ENCODE measurements around the gene PRDM8. TPM values are rescaled to one million over a fixed set of nuclear protein-coding genes. Genes with fewer than 3 reads are reported as not detected.

Gene PRDM8
- total RNA-seq, 4 donors from 2014 or later = 1.3 to 5.4 (median 2.4) TPM

DNA sequence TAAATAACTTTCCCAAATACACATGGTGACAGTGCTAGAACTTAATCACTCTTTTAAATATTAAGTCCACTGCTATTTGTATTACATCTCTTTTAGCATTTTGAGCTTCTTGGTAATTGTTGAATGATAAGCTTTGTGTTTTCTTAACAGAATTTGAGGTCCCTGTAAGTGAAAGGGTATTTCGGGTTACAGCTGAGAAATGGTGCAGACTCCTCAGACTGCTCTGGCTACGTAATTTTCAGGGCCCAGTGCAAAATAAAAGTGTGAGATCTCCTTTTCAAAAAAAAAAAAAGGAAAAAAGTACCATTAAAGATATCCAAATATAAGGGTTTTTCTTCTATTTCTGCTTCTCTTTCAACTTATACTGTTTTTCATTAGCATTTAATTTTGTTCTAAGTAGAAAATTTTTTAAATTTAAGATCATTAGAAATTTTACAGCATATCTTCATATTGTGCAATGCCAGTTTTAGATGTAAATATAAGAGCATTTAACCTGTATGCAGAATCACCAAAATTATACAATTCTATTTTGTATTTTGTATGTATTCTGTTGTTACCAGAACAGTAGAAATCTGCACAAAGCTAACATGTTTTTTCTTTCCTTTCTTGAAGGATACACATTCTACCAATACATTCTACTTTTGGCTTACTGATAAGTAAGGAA lies 35.5 kb downstream of the PRDM8 start:
- WGBS, 2 donors = 87 to 89% methylated on average over 2 of the region's 2 CpGs
- no peaks in the 10 kb centered on the region for H3K4me1 ChIP-seq
- TF ChIP-seq, protein P1, sequence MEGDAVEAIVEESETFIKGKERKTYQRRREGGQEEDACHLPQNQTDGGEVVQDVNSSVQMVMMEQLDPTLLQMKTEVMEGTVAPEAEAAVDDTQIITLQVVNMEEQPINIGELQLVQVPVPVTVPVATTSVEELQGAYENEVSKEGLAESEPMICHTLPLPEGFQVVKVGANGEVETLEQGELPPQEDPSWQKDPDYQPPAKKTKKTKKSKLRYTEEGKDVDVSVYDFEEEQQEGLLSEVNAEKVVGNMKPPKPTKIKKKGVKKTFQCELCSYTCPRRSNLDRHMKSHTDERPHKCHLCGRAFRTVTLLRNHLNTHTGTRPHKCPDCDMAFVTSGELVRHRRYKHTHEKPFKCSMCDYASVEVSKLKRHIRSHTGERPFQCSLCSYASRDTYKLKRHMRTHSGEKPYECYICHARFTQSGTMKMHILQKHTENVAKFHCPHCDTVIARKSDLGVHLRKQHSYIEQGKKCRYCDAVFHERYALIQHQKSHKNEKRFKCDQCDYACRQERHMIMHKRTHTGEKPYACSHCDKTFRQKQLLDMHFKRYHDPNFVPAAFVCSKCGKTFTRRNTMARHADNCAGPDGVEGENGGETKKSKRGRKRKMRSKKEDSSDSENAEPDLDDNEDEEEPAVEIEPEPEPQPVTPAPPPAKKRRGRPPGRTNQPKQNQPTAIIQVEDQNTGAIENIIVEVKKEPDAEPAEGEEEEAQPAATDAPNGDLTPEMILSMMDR (IDR thresholded peaks at IDR 0.05) = no peak
- no peak for TF ChIP-seq POLR2A (IDR thresholded peaks at IDR 0.05)
- intact Hi-C loops (cut with DNase I) = no loop called here
- H3K9me3 ChIP-seq = no peaks in the 10 kb centered on the region
- H3K27ac ChIP-seq = no peak overlapping the region
- no peak for DNase-seq
- H3K36me3 ChIP-seq = no peaks in the 10 kb centered on the region
- no peaks in the 10 kb centered on the region for H3K27me3 ChIP-seq
- no peak overlapping the region for H3K4me3 ChIP-seq (replicated peaks in 1 of 3)

DNA sequence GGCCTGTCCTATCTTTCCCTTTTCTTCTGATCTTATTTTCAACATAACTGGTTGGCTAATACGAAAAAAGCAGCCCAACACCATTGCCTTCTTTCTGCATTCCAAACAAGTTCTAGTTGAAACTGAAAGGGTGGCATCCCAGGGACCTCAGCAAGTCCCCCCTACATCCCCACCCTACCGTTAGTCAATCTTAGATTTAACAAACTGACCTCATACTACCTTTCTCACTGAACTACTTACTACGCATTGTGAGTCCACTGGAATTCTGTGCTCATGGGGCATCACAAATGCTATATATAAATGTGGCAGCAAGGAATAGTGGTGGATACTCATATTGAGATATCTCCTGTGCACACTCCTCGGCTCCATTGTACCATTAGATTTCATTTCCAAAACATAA lies 36.1 kb downstream of the PRDM8 start:
- 82 to 89% methylated on average over 4 of the region's 4 CpGs for WGBS, 2 donors
- Histone ChIP-seq H3K27ac (no peak overlapping the region), H3K36me3 (no peaks in the 10 kb centered on the region), H3K4me3 (replicated peaks in 1 of 3) (no peak overlapping the region), H3K27me3 (no peaks in the 10 kb centered on the region), H3K9me3 (no peaks in the 10 kb centered on the region), H3K4me1 (no peaks in the 10 kb centered on the region)
- intact Hi-C loops (cut with DNase I) = no loop called here
- TF ChIP-seq POLR2A (IDR thresholded peaks at IDR 0.05) = no peak
- TF ChIP-seq, protein P1 (IDR thresholded peaks at IDR 0.05) = no peak
- DNase-seq = no peak

DNA sequence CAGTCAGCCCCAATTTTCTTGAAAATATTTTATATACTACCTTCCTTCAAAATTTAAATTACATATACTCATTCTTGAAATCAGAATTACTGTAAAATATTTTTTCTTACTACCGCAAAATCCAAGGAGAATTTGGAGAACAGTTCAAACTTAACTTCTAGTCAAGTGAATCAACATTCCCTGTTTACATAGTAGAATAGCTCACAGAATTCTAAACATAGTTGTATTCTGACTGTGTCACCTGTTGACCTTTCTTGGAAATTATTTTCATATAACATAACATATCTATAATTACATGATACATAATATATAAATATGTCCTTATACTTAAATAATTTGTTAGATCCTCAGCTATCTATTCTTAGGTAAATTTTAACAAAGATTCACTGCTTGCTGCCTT lies 38.1 kb downstream of the PRDM8 start:
- TF ChIP-seq, protein P1 (IDR thresholded peaks at IDR 0.05) = no peak
- TF ChIP-seq POLR2A (IDR thresholded peaks at IDR 0.05) = no peak
- intact Hi-C loops (cut with DNase I) = no loop called here
- DNase-seq = no peak
- Histone ChIP-seq H3K27ac (no peak overlapping the region), H3K4me3 (replicated peaks in 1 of 3) (no peak overlapping the region), H3K4me1 (no peaks in the 10 kb centered on the region), H3K9me3 (no peaks in the 10 kb centered on the region), H3K27me3 (no peaks in the 10 kb centered on the region), H3K36me3 (no peaks in the 10 kb centered on the region)
- WGBS, 2 donors = 94 to 97% methylated on average over 1 of the region's 1 CpG

DNA sequence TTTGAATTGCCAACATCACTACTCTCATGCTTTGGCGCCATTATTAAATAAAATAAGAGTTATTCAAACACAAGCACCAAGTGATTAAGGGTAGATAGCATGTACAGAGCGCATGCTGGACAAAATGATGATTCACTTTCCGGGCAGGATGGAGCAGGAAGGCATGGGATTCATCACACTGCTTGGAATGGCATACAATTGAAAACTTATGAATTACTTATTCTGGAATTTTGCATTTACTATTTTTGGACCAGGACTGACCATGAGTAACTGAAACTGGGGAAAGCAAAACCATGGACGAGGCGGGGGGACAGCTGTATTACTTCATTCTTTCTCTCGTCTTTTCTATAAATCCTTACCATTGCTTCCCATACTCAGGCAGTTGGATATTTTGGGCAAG lies 40.7 kb downstream of the PRDM8 start:
- intact Hi-C loops (cut with DNase I) = no loop called here
- TF ChIP-seq, protein P1 (IDR thresholded peaks at IDR 0.05) = no peak
- TF ChIP-seq POLR2A (IDR thresholded peaks at IDR 0.05) = no peak
- Histone ChIP-seq H3K27me3 (no peaks in the 10 kb centered on the region), H3K9me3 (no peaks in the 10 kb centered on the region), H3K36me3 (no peaks in the 10 kb centered on the region), H3K4me3 (replicated peaks in 1 of 3) (no peak overlapping the region), H3K27ac (no peak overlapping the region), H3K4me1 (no peaks in the 10 kb centered on the region)
- DNase-seq = no peak
- 76 to 88% methylated on average over 6 of the region's 6 CpGs for WGBS, 2 donors

DNA sequence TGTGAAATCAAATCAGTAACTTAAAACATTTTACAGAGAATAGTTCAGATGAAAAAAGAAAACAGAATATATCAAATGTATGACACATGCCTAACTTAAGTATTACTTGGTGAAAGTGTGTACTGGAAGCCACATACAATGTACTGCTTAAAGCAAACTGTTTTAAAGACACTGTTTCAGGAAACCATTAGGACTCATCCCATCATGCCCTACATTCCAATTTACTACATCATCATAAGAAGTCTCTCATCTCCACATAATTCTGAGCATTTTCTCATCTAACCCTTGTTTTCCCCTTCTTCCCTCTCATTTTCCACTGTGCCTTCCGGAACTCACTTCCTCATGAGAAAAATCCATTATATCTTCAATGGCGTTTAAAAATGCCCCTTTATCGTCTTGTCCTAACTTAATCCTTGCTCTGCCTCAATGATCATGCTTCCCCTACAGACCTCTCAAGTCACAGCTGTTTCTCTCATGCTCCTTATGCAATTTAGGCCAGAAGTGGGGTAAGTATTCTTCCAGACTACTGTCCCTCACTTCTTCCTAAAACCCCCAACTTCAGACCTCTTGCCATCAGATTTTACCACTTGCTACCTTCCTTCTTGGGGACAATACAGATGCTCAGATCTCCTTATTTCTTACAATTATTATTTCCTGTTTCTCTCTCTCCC lies 42.3 kb downstream of the PRDM8 start:
- WGBS, 2 donors = 82 to 93% methylated on average over 3 of the region's 3 CpGs
- intact Hi-C loops (cut with DNase I) = no loop called here

More for the DNA sequence above, 42.3 kb downstream of the PRDM8 start:
- H3K4me1 ChIP-seq = no peaks in the 10 kb centered on the region
- H3K27ac ChIP-seq = no peak overlapping the region
- no peak overlapping the region for H3K4me3 ChIP-seq (replicated peaks in 1 of 3)
- H3K36me3 ChIP-seq = no peaks in the 10 kb centered on the region
- DNase-seq = no peak
- no peaks in the 10 kb centered on the region for H3K9me3 ChIP-seq
- no peaks in the 10 kb centered on the region for H3K27me3 ChIP-seq
- TF ChIP-seq, protein P1 (IDR thresholded peaks at IDR 0.05) = no peak
- no peak for TF ChIP-seq POLR2A (IDR thresholded peaks at IDR 0.05)

All from thyroid gland (tissue), 4 donors.